Medulla oblongata (tissue), 1 donor: ENCODE measurements around the gene MVD.

Source experiments
- DNase-seq: peaks from one replicate; pipeline ENCODE4 v3.0.0-alpha.2; 2015; ENCODE audit errors: extremely low spot score

The MVD gene

DNA sequence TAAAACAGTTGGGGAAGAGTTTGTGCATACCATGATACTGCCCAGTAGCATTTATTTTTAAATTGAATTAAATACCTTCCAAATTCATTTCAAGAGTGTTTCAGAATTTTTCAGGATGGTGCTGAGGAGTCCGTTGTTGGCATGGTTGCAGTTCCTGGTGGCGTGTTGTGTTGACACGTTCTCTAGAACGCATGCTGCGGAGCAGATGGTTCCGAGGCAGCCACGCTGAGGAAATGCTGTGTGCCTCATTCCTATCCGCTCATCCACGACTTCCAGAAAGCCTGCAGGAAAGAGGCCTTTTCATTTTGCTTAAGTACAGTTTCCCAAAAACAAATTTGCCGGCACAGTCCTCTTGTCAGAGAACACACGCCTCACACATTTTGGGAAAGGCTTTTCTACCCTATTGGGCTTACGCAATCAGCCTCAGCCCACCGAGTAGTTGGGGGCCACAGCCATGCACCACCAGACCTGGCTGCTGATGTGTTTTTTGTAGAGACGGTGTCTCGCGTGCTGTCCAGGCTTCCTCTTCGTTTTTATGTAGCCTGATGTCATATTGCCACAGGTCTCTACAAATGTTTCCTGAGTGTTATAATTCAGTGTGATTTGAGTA lies 56.6 kb downstream of the MVD start:
- DNase-seq, result no peak

DNA sequence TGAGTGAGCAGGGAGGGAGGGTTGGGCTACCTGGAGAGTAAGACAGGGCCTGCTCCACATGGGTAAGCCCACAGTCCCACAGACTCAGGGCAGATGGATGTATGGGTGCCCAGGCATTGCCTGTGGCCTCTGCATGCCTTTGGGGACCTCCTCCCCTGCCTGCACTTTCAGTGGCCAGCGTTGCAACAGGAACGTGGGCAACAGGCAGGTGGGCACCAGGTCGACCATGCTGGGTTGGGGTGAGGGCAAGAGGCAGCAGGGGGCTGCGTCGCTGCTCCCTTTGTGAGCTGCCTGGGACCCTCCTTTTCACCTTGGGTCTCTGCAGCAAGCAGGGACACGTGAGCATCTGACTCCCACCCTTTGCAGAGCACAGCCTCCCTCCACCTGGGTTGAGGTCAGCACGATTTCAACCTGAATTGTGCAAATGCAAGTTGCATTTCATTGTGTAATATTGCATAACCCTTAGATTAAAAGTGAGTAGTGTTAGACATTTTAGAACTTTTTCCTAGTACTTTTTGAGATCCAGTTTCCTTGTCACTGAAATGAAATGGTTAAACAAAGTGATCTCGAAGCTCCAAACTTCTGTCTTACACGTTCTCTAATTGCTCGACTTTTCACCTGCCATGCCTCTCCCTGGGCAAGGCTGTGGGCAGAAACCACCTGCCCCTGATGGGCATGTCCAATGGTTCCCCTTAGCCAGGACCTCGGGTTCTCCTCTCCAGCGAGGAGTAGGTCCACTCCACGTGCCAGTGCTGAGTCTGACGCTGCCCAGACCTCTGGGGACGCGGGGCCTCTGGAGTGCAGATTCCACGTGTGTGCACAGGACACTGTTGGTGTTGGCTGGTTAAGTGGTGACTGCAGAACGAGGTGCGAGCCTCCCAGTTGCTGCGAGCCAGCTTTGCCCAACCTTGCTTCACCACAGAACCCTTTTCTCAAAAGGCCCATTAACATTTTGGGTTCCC lies 57.4 kb downstream of the MVD start:
- DNase-seq, result no peak

DNA sequence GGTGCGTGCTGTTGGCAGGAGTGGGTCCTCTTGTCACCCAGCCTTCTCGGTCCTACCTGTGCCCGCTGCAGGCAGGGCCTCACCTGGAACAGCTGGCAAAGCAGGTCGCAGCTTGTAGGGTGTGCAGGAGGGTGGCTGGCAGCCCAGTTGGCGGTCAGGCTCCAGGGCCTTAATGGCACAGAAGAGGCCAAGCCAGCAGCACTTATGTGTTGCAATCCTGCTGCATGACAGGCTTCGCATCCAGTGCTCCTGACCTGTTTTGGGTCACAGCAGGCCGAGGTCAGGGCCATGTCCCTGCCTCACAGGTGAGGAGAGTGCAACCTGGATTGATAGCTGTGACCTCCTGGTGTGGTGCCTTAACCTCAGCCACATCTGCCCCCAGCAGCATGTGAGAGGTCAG lies 60.8 kb downstream of the MVD start:
- DNase-seq, result no peak
